ENCODE results near the gene TXK.

DNA sequence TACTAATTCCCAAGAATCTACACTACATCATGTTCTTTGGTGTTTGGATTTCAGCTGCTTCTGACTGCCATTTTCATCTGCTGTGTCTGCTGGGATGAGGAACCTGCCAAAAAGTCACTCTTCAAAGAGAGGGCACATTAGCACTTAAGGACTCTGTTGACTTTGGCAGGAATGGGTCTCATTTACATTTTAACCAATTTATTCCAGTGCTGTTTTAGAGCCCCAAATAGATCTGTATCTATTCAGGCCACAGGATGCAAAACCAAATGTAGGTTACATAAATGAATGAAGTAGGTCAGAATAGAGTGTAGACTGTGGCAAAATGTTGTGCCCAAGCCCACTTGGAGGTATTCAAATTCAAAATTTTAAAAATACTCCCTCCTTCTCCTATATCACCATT, 14.4 kb downstream of the TXK start:
- TF ChIP-seq, protein P1, sequence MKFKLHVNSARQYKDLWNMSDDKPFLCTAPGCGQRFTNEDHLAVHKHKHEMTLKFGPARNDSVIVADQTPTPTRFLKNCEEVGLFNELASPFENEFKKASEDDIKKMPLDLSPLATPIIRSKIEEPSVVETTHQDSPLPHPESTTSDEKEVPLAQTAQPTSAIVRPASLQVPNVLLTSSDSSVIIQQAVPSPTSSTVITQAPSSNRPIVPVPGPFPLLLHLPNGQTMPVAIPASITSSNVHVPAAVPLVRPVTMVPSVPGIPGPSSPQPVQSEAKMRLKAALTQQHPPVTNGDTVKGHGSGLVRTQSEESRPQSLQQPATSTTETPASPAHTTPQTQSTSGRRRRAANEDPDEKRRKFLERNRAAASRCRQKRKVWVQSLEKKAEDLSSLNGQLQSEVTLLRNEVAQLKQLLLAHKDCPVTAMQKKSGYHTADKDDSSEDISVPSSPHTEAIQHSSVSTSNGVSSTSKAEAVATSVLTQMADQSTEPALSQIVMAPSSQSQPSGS (tag by site-specific recombination; IDR thresholded peaks at IDR 0.05; ENCODE audit: low read depth): no peak
- TF ChIP-seq, protein P2, sequence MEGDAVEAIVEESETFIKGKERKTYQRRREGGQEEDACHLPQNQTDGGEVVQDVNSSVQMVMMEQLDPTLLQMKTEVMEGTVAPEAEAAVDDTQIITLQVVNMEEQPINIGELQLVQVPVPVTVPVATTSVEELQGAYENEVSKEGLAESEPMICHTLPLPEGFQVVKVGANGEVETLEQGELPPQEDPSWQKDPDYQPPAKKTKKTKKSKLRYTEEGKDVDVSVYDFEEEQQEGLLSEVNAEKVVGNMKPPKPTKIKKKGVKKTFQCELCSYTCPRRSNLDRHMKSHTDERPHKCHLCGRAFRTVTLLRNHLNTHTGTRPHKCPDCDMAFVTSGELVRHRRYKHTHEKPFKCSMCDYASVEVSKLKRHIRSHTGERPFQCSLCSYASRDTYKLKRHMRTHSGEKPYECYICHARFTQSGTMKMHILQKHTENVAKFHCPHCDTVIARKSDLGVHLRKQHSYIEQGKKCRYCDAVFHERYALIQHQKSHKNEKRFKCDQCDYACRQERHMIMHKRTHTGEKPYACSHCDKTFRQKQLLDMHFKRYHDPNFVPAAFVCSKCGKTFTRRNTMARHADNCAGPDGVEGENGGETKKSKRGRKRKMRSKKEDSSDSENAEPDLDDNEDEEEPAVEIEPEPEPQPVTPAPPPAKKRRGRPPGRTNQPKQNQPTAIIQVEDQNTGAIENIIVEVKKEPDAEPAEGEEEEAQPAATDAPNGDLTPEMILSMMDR (tag by site-specific recombination; IDR thresholded peaks at IDR 0.05): no peak
- no peak for TF ChIP-seq ZNF837 (tag by site-specific recombination; IDR thresholded peaks at IDR 0.05)
- TF ChIP-seq RBAK (tag by site-specific recombination; IDR thresholded peaks at IDR 0.05): no peak
- no peak for TF ChIP-seq ZBTB8A (tag by site-specific recombination; IDR thresholded peaks at IDR 0.05)
- TF ChIP-seq, protein P3, sequence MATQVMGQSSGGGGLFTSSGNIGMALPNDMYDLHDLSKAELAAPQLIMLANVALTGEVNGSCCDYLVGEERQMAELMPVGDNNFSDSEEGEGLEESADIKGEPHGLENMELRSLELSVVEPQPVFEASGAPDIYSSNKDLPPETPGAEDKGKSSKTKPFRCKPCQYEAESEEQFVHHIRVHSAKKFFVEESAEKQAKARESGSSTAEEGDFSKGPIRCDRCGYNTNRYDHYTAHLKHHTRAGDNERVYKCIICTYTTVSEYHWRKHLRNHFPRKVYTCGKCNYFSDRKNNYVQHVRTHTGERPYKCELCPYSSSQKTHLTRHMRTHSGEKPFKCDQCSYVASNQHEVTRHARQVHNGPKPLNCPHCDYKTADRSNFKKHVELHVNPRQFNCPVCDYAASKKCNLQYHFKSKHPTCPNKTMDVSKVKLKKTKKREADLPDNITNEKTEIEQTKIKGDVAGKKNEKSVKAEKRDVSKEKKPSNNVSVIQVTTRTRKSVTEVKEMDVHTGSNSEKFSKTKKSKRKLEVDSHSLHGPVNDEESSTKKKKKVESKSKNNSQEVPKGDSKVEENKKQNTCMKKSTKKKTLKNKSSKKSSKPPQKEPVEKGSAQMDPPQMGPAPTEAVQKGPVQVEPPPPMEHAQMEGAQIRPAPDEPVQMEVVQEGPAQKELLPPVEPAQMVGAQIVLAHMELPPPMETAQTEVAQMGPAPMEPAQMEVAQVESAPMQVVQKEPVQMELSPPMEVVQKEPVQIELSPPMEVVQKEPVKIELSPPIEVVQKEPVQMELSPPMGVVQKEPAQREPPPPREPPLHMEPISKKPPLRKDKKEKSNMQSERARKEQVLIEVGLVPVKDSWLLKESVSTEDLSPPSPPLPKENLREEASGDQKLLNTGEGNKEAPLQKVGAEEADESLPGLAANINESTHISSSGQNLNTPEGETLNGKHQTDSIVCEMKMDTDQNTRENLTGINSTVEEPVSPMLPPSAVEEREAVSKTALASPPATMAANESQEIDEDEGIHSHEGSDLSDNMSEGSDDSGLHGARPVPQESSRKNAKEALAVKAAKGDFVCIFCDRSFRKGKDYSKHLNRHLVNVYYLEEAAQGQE (tag by site-specific recombination; IDR thresholded peaks at IDR 0.05): no peak
- TF ChIP-seq YY1 (tag by site-specific recombination; IDR thresholded peaks at IDR 0.05): no peak
- TF ChIP-seq ZNF777 (tag by site-specific recombination; IDR thresholded peaks at IDR 0.05; ENCODE audit: borderline replicate concordance): no peak
- TF ChIP-seq, protein P4, sequence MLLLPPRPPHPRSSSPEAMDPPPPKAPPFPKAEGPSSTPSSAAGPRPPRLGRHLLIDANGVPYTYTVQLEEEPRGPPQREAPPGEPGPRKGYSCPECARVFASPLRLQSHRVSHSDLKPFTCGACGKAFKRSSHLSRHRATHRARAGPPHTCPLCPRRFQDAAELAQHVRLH (tag by site-specific recombination; IDR thresholded peaks at IDR 0.05): no peak
- no peak for TF ChIP-seq ZNF114 (tag by site-specific recombination; IDR thresholded peaks at IDR 0.05)
- TF ChIP-seq, protein P5, sequence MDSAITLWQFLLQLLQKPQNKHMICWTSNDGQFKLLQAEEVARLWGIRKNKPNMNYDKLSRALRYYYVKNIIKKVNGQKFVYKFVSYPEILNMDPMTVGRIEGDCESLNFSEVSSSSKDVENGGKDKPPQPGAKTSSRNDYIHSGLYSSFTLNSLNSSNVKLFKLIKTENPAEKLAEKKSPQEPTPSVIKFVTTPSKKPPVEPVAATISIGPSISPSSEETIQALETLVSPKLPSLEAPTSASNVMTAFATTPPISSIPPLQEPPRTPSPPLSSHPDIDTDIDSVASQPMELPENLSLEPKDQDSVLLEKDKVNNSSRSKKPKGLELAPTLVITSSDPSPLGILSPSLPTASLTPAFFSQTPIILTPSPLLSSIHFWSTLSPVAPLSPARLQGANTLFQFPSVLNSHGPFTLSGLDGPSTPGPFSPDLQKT (IDR thresholded peaks at IDR 0.05; ENCODE audit: borderline replicate concordance, low read depth, low read length): no peak

Measured in HEK293 (cell line).